ENCODE results near the gene CYS1.
"Not testable (repeated sequence)": the region's sequence is repeated elsewhere in the genome, so short reads cannot be mapped to it uniquely, and the experiment has no call there.

The CYS1 gene

DNA sequence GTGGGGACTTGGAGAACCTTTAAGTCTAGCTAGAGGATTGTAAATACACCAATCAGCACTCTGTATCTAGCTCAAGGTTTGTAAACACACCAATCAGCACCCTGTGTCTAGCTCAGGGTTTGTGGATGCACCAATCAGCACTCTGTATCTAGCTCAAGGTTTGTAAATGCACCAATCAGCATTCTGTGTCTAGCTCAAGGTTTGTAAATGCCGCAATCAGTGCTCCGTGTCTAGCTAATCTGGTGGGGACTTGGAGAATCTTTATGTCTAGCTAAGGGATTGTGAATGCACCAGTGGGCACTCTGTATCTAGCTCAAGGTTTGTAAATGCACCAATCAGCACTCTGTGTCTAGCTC, 11.7 kb upstream of the CYS1 start:
- DNase-seq (ENCODE audit: low spot score) = not testable (repeated sequence)

DNA sequence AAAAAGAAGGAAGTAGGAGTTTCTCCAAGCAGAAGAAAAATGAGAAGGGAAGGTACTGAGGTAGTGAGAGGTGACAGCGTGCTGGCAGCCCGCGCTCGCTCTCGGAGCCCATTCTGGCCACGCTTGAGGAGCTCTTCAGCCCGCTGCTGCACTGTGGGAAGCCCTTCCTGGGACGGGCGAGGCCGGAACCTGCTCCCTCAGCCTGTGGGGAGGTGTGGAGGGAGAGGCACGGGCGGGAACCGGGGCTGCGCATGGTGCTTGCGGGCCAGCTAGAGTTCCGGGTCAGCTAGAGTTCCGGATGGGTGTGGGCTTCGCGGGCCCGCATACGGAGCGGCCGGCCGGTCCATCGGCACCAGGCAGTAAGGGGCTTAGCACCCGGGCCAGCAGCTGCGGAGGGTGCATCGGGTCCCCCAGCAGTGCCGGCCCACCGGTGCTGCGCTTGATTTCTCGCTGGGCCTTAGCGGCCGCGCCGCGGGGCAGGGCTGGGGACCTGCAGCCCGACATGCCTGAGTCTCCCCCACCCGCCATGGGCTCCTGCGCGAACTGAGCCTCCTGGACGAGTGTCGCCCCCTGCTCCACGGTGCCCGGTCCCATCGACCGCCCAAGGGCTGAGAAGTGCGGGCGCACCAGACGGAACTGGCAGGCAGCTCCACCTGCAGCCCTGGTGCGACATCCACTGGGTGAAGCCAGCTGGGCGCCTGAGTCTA, 11.1 kb upstream of the CYS1 start:
- DNase-seq (ENCODE audit: low spot score) = no peak

GRCh38 chr2:10089565-10090190, 9.5 kb upstream of the CYS1 start:
- DNase-seq (ENCODE audit: low spot score) = no peak

DNA sequence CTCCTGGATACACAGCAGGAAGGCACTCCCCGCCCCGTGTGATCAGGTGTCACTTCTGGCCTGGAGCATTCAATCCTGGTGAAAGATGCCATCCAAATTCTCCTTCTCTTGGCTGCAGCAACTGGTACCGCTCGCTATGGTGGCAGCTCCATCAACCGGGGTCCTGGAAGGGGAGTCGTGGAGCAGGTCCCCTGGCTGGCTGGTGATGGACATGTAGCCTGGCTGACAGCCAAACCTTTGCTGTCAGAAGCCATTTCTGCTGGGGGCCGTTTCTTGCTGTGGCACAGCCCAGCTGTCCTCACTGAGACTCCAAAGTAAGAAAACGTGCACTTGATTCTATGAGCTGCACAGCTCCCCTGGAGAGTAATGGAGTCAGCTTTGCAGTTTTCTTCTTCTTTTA, 7.1 kb upstream of the CYS1 start:
- DNase-seq (ENCODE audit: low spot score) = no peak

GRCh38 chr2:10086950-10087349, 6.7 kb upstream of the CYS1 start:
- no peak for DNase-seq (ENCODE audit: low spot score)

DNA sequence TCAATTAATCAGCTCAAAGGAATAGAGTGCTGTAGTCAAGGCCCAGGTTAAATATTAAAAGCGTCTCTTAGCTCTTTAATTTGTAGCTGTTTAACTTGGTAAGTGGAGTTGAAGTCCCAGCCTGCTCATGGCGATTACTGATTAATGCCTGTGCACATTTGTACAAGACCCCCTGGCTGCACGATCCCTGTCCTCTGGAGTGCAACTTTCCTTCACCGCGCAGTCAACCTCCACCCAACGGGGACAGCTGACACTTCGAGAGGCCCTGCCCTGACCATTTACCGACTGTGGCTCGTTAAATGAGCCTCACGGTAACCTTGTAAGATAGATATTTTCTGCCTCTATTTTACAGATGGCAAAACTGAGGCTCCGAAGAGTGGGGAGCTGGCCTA, 5.5 kb upstream of the CYS1 start:
- DNase-seq (ENCODE audit: low spot score) = no peak

DNA sequence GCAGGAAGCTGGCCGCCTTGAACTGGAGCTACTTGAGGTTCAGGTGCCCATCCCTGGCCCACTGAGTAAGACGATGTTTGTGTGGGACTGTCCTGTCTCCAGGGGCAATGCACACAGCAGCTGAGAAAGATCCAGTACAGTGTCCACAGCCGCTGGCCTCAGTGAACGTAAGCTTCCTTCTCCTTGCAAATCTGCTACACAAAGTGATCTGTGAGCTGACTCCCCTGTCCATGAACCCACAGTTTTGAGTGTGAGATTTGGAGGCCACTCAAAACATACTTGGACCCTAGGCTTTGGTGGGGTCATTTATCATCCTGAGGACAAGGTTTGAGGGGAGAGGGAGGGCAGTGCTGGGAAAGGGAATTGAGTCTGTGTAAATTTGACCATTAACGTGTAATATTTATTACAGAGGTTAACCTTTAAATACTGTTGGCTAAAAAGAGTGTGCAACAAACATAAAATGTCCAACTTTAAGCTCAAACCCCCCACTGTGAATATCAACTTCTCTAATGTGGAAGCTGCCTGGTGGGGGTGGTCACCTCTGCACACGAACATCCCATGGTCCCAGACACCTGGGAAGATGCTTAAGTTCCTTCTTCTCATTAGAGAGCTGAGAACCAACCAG, 4.9 kb upstream of the CYS1 start:
- no peak for DNase-seq (ENCODE audit: low spot score)

- DNase-seq (ENCODE audit: low spot score) = no peak
Measured at GRCh38 chr2:10084223-10084865, 4.1 kb upstream of the CYS1 start.

DNA sequence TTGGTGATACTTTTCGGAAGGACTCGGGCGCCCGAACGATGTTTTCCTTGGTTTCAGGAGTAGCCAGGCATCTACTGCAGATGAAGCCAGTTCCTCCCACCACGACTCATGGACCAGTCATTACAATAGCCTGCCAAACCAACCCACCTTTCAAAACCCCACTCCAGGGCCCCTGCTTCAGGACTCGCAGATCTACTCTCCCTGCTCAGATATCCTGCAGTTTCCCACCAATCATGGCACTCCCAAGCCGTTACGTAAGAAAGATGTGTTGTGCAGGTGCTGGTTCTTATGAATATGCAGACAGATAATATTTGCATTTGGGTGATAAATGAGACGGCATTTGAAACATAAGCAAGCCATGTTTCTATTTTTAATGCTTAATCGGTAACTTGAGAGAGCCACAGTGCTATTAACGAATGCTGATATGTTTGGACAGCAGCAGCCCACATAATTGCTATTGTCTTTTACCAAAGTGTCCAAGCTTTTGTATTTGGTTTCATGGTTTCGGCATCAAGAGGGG, 3.5 kb upstream of the CYS1 start:
- DNase-seq (ENCODE audit: low spot score) = no peak

DNA sequence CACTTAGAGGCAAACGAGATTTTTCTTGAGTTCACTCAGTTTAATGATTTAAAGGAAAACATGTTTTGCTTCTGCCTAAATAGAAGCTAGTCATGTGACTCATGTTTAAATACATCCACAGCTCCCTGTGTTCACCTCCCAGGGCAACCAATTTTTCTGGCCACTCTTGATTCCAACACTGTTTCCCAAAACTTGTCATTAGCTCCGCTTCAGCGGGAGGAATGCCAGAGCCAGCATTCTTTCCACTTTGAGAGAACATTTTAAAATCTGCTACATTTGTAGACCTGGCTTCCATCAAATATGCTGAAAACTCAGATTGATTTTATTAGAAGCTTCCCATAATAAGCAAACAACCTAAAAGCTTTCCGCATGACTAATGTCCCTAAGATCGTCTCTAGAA, 2.8 kb upstream of the CYS1 start:
- no peak for DNase-seq (ENCODE audit: low spot score)

- peak; percentile 12 for DNase-seq (ENCODE audit: low spot score)
Measured at GRCh38 chr2:10080536-10081304, 509 bp upstream of the CYS1 start.

DNA sequence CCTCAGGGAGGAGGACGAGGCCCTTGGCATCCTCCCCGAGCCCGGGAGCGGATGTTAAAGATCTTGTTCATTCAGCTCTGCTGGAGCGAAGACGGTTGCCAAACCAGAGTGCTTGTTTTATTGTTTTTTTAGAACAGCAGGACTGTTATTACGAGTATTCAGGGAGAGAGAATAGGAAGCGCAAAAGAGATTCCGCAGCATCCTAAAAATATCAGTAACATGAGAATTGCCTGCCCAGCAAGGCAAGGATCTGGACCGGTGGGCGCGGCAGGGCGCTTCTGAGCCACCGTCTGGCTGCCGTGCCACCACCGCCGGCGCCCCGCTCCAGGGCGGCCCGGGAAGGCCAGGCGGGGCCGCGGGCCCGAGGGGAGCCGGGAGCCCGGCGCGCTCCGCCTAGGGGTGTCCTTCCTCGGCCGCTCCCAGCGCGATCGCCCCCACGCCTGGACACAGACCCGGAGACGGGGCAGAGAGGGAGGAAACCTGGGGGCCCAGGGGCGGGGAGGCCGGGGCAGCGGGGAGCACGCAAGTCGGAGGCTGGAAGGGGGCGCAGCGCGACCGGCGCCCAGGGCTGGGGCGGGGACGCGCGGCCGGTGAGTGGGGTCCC, 843 bp downstream of the CYS1 start:
- no peak for DNase-seq (ENCODE audit: low spot score)

DNA sequence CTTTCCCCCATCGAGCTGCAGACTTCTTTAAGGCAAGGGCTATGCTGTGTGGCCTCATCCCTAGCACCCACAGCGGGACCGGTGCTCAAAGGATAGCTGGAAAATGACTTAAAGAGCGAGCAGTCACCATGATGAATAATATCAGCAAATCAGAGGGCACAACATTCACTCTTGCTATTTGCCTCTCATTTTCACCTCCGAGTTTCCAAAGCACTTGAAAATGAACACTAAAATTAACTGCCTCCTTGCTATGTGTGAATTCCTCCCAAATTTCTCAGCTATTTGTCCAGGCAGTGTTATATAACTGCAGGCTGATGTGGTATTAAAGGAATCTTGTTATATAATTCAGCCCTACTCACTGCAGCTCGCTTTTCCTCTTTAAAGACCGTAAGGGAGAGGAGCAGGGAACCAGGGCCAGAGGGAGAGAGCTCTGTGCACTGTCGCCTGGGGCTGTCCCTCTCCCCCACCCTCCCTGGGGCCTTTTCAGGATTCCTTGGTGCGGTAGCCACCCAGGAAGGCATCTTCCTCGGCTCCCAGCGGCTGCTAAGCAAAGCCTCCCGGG, 1.4 kb downstream of the CYS1 start:
- no peak for DNase-seq (ENCODE audit: low spot score)

DNA sequence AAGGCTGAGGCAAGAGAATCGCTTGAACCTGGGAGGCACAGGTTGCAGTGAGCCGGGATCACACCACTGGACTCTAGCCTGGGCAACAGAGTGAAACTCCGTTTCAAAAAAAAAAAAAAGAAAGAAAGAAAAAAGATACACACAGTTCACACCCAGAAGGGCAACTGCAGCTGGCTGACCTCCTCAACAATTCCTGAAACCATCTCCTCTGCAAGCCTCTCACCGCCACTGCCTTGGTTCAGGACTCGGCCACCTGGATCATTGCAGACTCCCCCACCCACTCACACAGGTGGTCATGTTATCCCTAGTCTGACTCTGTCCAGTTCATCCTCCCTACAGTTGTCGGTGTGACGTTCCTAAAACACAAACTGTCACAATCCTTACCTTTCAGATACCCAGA, 2.2 kb downstream of the CYS1 start:
- DNase-seq (ENCODE audit: low spot score) = no peak

- DNase-seq (ENCODE audit: low spot score) = no peak
Measured at GRCh38 chr2:10076988-10077527, 3.2 kb downstream of the CYS1 start.

DNA sequence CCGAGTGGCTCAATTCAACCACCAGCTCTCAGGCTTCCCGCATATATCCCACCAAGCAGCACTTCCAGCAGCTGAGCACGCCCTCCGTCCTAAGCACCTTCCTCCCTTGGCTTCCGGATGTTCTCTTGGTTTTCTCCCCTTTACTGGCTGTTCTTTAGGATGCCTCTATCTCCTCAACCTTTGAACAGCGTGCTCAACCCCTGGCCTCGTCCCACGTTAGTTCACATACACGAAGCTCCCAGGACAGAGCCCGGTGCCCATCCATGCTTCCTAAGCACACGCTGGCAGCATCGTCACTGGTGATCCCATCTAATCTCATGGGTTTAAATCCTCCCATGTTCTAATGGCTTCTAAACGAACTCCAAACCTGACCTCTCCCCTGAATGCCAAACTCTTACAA, 3.7 kb downstream of the CYS1 start:
- DNase-seq (ENCODE audit: low spot score) = no peak

GRCh38 chr2:10075571-10076209, 4.5 kb downstream of the CYS1 start:
- DNase-seq (ENCODE audit: low spot score) = no peak

- no peak for DNase-seq (ENCODE audit: low spot score)
Measured at GRCh38 chr2:10075101-10075500, 5.1 kb downstream of the CYS1 start.

- no peak for DNase-seq (ENCODE audit: low spot score)
Measured at GRCh38 chr2:10073706-10074105, 6.5 kb downstream of the CYS1 start.

DNA sequence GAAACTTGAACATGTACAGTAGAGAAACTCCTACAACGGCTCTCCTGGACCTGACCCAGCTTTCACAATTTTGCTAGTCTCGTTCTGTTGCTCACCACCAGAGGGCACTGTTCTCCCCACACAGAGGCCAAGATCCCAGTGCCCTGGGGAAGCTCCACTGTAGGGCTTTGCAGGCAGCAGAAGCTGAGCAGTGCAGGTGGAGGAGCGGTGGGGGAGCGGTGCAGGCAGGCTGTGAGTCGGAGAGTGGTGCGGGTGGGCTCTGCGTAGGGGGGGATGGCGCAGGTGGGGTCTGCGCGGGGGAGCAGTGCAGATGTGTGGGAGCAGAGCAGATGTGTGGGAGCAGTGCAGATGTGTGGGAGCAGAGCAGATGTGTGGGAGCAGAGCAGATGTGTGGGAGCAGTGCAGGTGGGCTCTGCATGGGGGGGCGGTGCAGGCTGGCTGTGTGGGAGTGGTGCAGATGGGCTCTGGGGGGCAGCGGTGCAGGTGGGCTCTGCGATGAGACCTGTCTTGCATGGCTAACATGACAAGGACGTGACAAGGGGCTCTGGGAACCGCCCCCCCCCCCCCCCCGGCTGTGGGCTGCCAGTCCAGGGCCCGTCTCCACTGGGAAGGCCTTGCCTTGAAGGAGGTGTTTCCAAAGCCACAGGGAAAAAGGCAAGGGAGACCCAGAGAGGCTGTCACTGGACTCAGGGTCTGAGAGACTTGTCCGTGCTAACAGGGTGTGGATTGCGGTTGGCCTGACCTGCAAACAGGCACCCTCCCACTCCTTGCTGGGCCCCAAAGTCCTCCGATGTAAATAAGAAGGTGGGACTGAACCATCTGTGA, 7.3 kb downstream of the CYS1 start:
- DNase-seq (ENCODE audit: low spot score) = peak; percentile 82

Measured in CD4-positive, alpha-beta T cell treated with Interleukin-6 at 100 ng/mL for 8 hours (primary cell).